Loucy (cell line): ENCODE data around the gene CCR6.

Source experiments
- H2AFZ ChIP-seq: fragments of 200-600 bp; sonication (generic); 2 replicates; pipeline ENCODE4 v1.6.0; 2016; ENCODE audit warnings: antibody characterized with exemption, mild to moderate bottlenecking, low read length, moderate library complexity
- H3F3A ChIP-seq: fragments of 200-600 bp; 2 replicates; pipeline ENCODE4 v1.6.0; 2016; ENCODE audit warnings: antibody characterized with exemption, low read depth, mild to moderate bottlenecking
- H3K27me3 ChIP-seq: fragments of 200-600 bp; sonication (generic); 2 replicates; pipeline ENCODE4 v1.6.1; 2014; ENCODE audit warnings: low read length, mild to moderate bottlenecking; ENCODE audit not compliant: insufficient read depth, poor library complexity, severe bottlenecking
- H3K36me3 ChIP-seq: fragments of 200-600 bp; sonication (generic); 2 replicates; pipeline ENCODE4 v1.6.1; 2016; ENCODE audit warnings: low read length; ENCODE audit not compliant: insufficient read depth
- H3K4me1 ChIP-seq: fragments of 200-600 bp; sonication (generic); 2 replicates; pipeline ENCODE4 v1.5.1; 2014; ENCODE audit warnings: low read length, mild to moderate bottlenecking; ENCODE audit not compliant: insufficient read depth, poor library complexity, severe bottlenecking
- H3K4me2 ChIP-seq: fragments of 200-600 bp; sonication (generic); 2 replicates; pipeline ENCODE4 v1.6.0; 2014; ENCODE audit warnings: antibody characterized with exemption, low read length, low read depth, mild to moderate bottlenecking; ENCODE audit not compliant: poor library complexity, severe bottlenecking
- H3K4me3 ChIP-seq: fragments of 200-600 bp; sonication (generic); 2 replicates; pipeline ENCODE4 v1.5.1; 2014; ENCODE audit warnings: low read length, mild to moderate bottlenecking, mixed read lengths; ENCODE audit not compliant: poor library complexity, severe bottlenecking
- H3K79me2 ChIP-seq: fragments of 200-600 bp; sonication (generic); 2 replicates; pipeline ENCODE4 v1.6.1; 2014; ENCODE audit warnings: low read length; ENCODE audit not compliant: insufficient read depth
- H3K9ac ChIP-seq: fragments of 200-600 bp; sonication (generic); 2 replicates; pipeline ENCODE4 v1.6.0; 2014; ENCODE audit warnings: mild to moderate bottlenecking, low read depth, low read length, moderate library complexity; ENCODE audit not compliant: poor library complexity, severe bottlenecking
- H3K9me2 ChIP-seq: fragments of 200-600 bp; sonication (generic); replicated peaks from 2 replicates; pipeline ENCODE4 v1.6.1; 2016; ENCODE audit warnings: low read depth, low read length, mixed read lengths
- H3K9me3 ChIP-seq: fragments of 200-600 bp; sonication (generic); 2 replicates; pipeline ENCODE4 v1.6.1; 2014; ENCODE audit warnings: mild to moderate bottlenecking, antibody characterized with exemption, low read length, low read depth; ENCODE audit not compliant: insufficient read depth
- H4K20me1 ChIP-seq: fragments of 200-600 bp; sonication (generic); 2 replicates; pipeline ENCODE4 v1.6.0; 2014; ENCODE audit warnings: antibody characterized with exemption, low read length, mild to moderate bottlenecking; ENCODE audit not compliant: insufficient read depth, poor library complexity, severe bottlenecking
- CTCF ChIP-seq: fragments of 200-600 bp; sonication (generic); conservative IDR thresholded peaks from 2 replicates; pipeline ENCODE4 v1.5.1; 2014; ENCODE audit warnings: mild to moderate bottlenecking, antibody characterized with exemption, low read length
- EZH2phosphoT487 ChIP-seq: fragments of 200-600 bp; IDR thresholded peaks from 2 replicates; pipeline ENCODE4 v1.6.1; 2018; ENCODE audit warnings: antibody characterized with exemption, mild to moderate bottlenecking, moderate library complexity, borderline replicate concordance

CCR6 gene

GRCh38 chr6:167122827-167123657 lies at the start of gene CCR6:
CCR6 (plus strand) TSS chr6:167123096; CDS start chr6:167136135, 13,039 bp downstream.
- Histone ChIP-seq H3K4me3 (no peak within 1 kb of the TSS), H3K79me2 (no peaks in the 10 kb centered on the region), H3K9me2 (no peaks in the 10 kb centered on the region), H3K36me3 (no peaks in the 10 kb centered on the region), H3K9me3 (no peaks in the 10 kb centered on the region), H3K9ac (no peak within 1 kb of the TSS), H3K4me1 (no peaks in the 10 kb centered on the region), H3K27me3 (no peaks in the 10 kb centered on the region), H2AFZ (no peak within 1 kb of the TSS), H4K20me1 (no peaks in the 10 kb centered on the region), H3F3A (no peaks in the 10 kb centered on the region), H3K4me2 (no peak within 1 kb of the TSS)
- TF ChIP-seq CTCF (no peak), EZH2phosphoT487 (no peak)

GRCh38 chr6:167073679-167074274 lies 49.1 kb upstream of the CCR6 start:
- no peak overlapping the region for H2AFZ ChIP-seq
- H3K4me3 ChIP-seq, result no peak overlapping the region
- no peaks in the 10 kb centered on the region for H3K9me2 ChIP-seq
- H3K9me3 ChIP-seq, result peaks cover 6% of the 10 kb centered on the region
- TF ChIP-seq CTCF (no peak), EZH2phosphoT487 (no peak)
- no peaks in the 10 kb centered on the region for H3K4me1 ChIP-seq
- no peaks in the 10 kb centered on the region for H3K36me3 ChIP-seq
- no peaks in the 10 kb centered on the region for H3K79me2 ChIP-seq
- H3K9ac ChIP-seq, result no peak overlapping the region
- H3F3A ChIP-seq, result no peaks in the 10 kb centered on the region
- no peak overlapping the region for H3K4me2 ChIP-seq
- H3K27me3 ChIP-seq, result no peaks in the 10 kb centered on the region
- H4K20me1 ChIP-seq, result no peaks in the 10 kb centered on the region

GRCh38 chr6:167077241-167077932 lies 45.5 kb upstream of the CCR6 start:
- H4K20me1 ChIP-seq, result no peaks in the 10 kb centered on the region
- H2AFZ ChIP-seq, result no peak overlapping the region
- H3K9me2 ChIP-seq, result no peaks in the 10 kb centered on the region
- H3K4me1 ChIP-seq, result no peaks in the 10 kb centered on the region
- H3K79me2 ChIP-seq, result no peaks in the 10 kb centered on the region
- no peaks in the 10 kb centered on the region for H3F3A ChIP-seq
- no peaks in the 10 kb centered on the region for H3K27me3 ChIP-seq
- H3K9ac ChIP-seq, result no peak overlapping the region
- H3K9me3 ChIP-seq, result peaks cover 3% of the 10 kb centered on the region
- H3K36me3 ChIP-seq, result no peaks in the 10 kb centered on the region
- H3K4me3 ChIP-seq, result no peak overlapping the region
- no peak for TF ChIP-seq EZH2phosphoT487
- no peak overlapping the region for H3K4me2 ChIP-seq
